Prostate gland (tissue), 2 donors: ENCODE results near the gene FLG.

ENCODE experiments used
- POLR2A ChIP-seq: fragments of 450-650 bp; IDR thresholded peaks from one replicate; pipeline ENCODE4 v1.6.1; 2016; ENCODE audit warnings: antibody characterized with exemption, mild to moderate bottlenecking
- TF ChIP-seq, protein P1 (sequence below), 4 experiments: fragments of 200-600 bp in 2 of 4; fragments of 450-650 bp in 2 of 4; sonication (generic) in 2 of 4; IDR thresholded peaks; 1 replicate in 3 of 4; 2 replicates in 1 of 4; pipeline ENCODE4 v1.5.1; 2016 to 2019; ENCODE audit warnings: antibody characterized with exemption in 4 of 4, mild to moderate bottlenecking in 2 of 4, moderate library complexity in 2 of 4

- TF ChIP-seq POLR2A: no peak
- TF ChIP-seq, protein P1, sequence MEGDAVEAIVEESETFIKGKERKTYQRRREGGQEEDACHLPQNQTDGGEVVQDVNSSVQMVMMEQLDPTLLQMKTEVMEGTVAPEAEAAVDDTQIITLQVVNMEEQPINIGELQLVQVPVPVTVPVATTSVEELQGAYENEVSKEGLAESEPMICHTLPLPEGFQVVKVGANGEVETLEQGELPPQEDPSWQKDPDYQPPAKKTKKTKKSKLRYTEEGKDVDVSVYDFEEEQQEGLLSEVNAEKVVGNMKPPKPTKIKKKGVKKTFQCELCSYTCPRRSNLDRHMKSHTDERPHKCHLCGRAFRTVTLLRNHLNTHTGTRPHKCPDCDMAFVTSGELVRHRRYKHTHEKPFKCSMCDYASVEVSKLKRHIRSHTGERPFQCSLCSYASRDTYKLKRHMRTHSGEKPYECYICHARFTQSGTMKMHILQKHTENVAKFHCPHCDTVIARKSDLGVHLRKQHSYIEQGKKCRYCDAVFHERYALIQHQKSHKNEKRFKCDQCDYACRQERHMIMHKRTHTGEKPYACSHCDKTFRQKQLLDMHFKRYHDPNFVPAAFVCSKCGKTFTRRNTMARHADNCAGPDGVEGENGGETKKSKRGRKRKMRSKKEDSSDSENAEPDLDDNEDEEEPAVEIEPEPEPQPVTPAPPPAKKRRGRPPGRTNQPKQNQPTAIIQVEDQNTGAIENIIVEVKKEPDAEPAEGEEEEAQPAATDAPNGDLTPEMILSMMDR (IDR thresholded peaks at IDR 0.05): no peak
Measured at GRCh38 chr1:152372672-152373071, 47.6 kb upstream of the FLG start.
